HCT116 (cell line): ENCODE results near the gene EPG5. TPM values are rescaled to one million over a fixed set of nuclear protein-coding genes. Genes with fewer than 3 reads are reported as not detected.
"Not testable (repeated sequence)": the region's sequence is repeated elsewhere in the genome, so short reads cannot be mapped to it uniquely, and the experiment has no call there.

Experiments used
- ATAC-seq: fragments of 200-7000 bp; cut with Tn5 transposase; 2 replicates; pipeline ENCODE4 v1.9.1; 2020; ENCODE audit warnings: mild to moderate bottlenecking, moderate library complexity
- BruUV-seq: library from RNA; stranded (reverse); fragments of 400-500 nt; replicated peaks from 2 replicates; lab custom pipeline; 2021; lab: Mats Ljungman, UMichigan
- CTCF ChIA-PET: fragments of 300-600 bp; sonication (Branson Sonifier 250); formaldehyde crosslinking; loops from one replicate; lab custom pipeline; 2021; ENCODE audit warnings: antibody characterized with exemption; lab: Charles Lee
- POLR2A ChIA-PET: fragments of 300-600, 350-600 bp; sonication (Branson Sonifier 250); formaldehyde crosslinking; loops from one replicate; lab custom pipeline; 2021; ENCODE audit warnings: antibody characterized with exemption; lab: Charles Lee
- RAD21 ChIA-PET, 2 experiments: fragments of 300-600 bp; sonication (Branson Sonifier 250); formaldehyde crosslinking; loops; one replicate each; lab custom pipeline; 2023; ENCODE audit warnings: low total read pairs in 2 of 2; ENCODE audit not compliant: uncharacterized antibody in 2 of 2, unreplicated experiment in 2 of 2, low non-redundant PET in 1 of 2; lab: Charles Lee
- DNase-seq: peaks from one replicate; pipeline ENCODE4 v3.0.0-alpha.2; 2010; ENCODE audit warnings: low read depth, low spot score
- H2AFZ ChIP-seq: fragments of 200-600 bp; shearing (Covaris generic), sonication (generic); 2 replicates; pipeline ENCODE4 v1.6.1; 2017; ENCODE audit warnings: low read depth, mixed run types, mixed read lengths, antibody characterized with exemption, low read length; ENCODE audit not compliant: poor library complexity, severe bottlenecking
- H3K27ac ChIP-seq: 2 replicates; pipeline ENCODE4 v1.5.1; 2012; ENCODE audit warnings: low read depth, low read length
- H3K27me3 ChIP-seq: fragments of 200-600 bp; sonication (generic); 2 replicates; pipeline ENCODE4 v1.6.1; 2016; ENCODE audit warnings: mixed run types, low read length, mixed read lengths; ENCODE audit not compliant: insufficient read depth
- H3K36me3 ChIP-seq, 2 experiments: fragments of 200-500 bp in 1 of 2; fragments of 200-600 bp in 1 of 2; sonication (Bioruptor generic) in 1 of 2; sonication (generic) in 1 of 2; 2 replicates each; pipeline versions ENCODE4 v1.5.1 to v1.6.1; 2014 to 2016; ENCODE audit warnings: low read length in 2 of 2, inconsistent platforms in 1 of 2, mixed read lengths in 1 of 2, mixed run types in 1 of 2; ENCODE audit not compliant: insufficient read depth in 2 of 2, control insufficient read depth in 1 of 2
- H3K4me1 ChIP-seq, 2 experiments: fragments of 200-600 bp in 1 of 2; sonication (generic) in 1 of 2; 2 replicates each; pipeline versions ENCODE4 v1.5.1 to v1.6.1; 2012 to 2017; ENCODE audit warnings: low read length in 2 of 2, inconsistent platforms in 1 of 2, mild to moderate bottlenecking in 1 of 2, mixed read lengths in 1 of 2, mixed run types in 1 of 2, moderate library complexity in 1 of 2; ENCODE audit not compliant: insufficient read depth in 2 of 2, control insufficient read depth in 1 of 2
- H3K4me2 ChIP-seq: fragments of 200-600 bp; sonication (generic); 2 replicates; pipeline ENCODE4 v1.6.1; 2017; ENCODE audit warnings: mixed run types, low read length, mixed read lengths
- H3K4me3 ChIP-seq, 2 experiments: fragments of 200-600 bp in 1 of 2; sonication (generic) in 1 of 2; replicated peaks in 1 of 2; 2 replicates each; pipeline ENCODE4 v1.5.1; 2011 to 2016; ENCODE audit warnings: low read length in 2 of 2, control low read depth in 1 of 2, low read depth in 1 of 2, mild to moderate bottlenecking in 1 of 2, mixed read lengths in 1 of 2, mixed run types in 1 of 2
- H3K79me2 ChIP-seq: fragments of 200-600 bp; sonication (generic); 2 replicates; pipeline ENCODE4 v1.6.1; 2017; ENCODE audit warnings: mild to moderate bottlenecking, mixed run types, low read length, moderate library complexity, mixed read lengths; ENCODE audit not compliant: insufficient read depth
- H3K9ac ChIP-seq: fragments of 200-600 bp; sonication (generic); 2 replicates; pipeline ENCODE4 v1.6.1; 2016; ENCODE audit warnings: low read length, mixed read lengths
- H3K9me2 ChIP-seq: fragments of 200-600 bp; sonication (generic), shearing (Covaris generic); 2 replicates; pipeline ENCODE4 v1.6.1; 2017; ENCODE audit warnings: mixed run types, mild to moderate bottlenecking, moderate library complexity; ENCODE audit not compliant: insufficient read depth
- H3K9me3 ChIP-seq, 2 experiments: fragments of 200-500 bp in 1 of 2; fragments of 200-600 bp in 1 of 2; sonication (Bioruptor generic) in 1 of 2; sonication (generic) in 1 of 2; 2 replicates each; pipeline ENCODE4 v1.6.1; 2014 to 2017; ENCODE audit warnings: low read length in 2 of 2, mixed read lengths in 2 of 2, inconsistent platforms in 1 of 2, low read depth in 1 of 2, mild to moderate bottlenecking in 1 of 2, mixed run types in 1 of 2, moderate library complexity in 1 of 2; ENCODE audit not compliant: control insufficient read depth in 1 of 2, insufficient read depth in 1 of 2
- H4K20me1 ChIP-seq: fragments of 200-600 bp; sonication (generic), shearing (Covaris generic); 2 replicates; pipeline ENCODE4 v1.6.1; 2017; ENCODE audit warnings: mixed run types, mild to moderate bottlenecking, moderate library complexity; ENCODE audit not compliant: insufficient read depth
- CEBPB ChIP-seq: IDR thresholded peaks from 2 replicates; pipeline ENCODE4 v1.6.1; 2012; ENCODE audit warnings: low read depth
- EZH2 ChIP-seq: fragments of 200-600 bp; sonication (generic); IDR thresholded peaks from 2 replicates; pipeline ENCODE4 v1.6.1; 2017; ENCODE audit warnings: antibody characterized with exemption, mixed run types
- FOSL1 ChIP-seq: IDR thresholded peaks from 2 replicates; pipeline ENCODE4 v1.6.1; 2012; ENCODE audit warnings: low read depth
- POLR2A ChIP-seq: IDR thresholded peaks from 2 replicates; pipeline ENCODE4 v1.7.0; 2011; ENCODE audit warnings: borderline replicate concordance; ENCODE audit not compliant: insufficient read depth, insufficient read length; ENCODE audit errors: extremely low read depth
- SIN3A ChIP-seq: IDR thresholded peaks from 2 replicates; pipeline ENCODE4 v1.6.1; 2012; ENCODE audit warnings: low read depth
- SRF ChIP-seq: IDR thresholded peaks from 2 replicates; pipeline ENCODE4 v1.6.1; 2012; ENCODE audit warnings: low read depth
- ZFX ChIP-seq: fragments of 450-650 bp; IDR thresholded peaks from 2 replicates; pipeline ENCODE4 v1.6.1; 2017
- ZNF274 ChIP-seq: fragments of 200-500 bp; sonication (Bioruptor generic); IDR thresholded peaks from 2 replicates; pipeline ENCODE4 v1.6.1; 2014; ENCODE audit warnings: mild to moderate bottlenecking, low read depth, low read length, inconsistent platforms
- intact Hi-C: fragments of 100-400 bp; cut with micrococcal nuclease; formaldehyde crosslinking; loops from 2 replicates; pipeline ENCODE4 v1.10.0; 2022
- total RNA-seq: library from RNA; stranded (reverse); gene quantifications from one replicate; pipeline ENCODE4 v1.2.1, GENCODE V29; 2021; ENCODE audit not compliant: unreplicated experiment
- TF ChIP-seq, protein P1 (sequence below), 3 experiments: fragments of 200-600 bp in 1 of 3; sonication (generic) in 1 of 3; IDR thresholded peaks in 2 of 3; conservative IDR thresholded peaks in 1 of 3; 2 replicates each; pipeline ENCODE4 v1.5.1; 2012 to 2017; ENCODE audit warnings: low read depth in 2 of 3, low read length in 2 of 3, antibody characterized with exemption in 1 of 3, borderline replicate concordance in 1 of 3, control low read depth in 1 of 3, mild to moderate bottlenecking in 1 of 3, mixed read lengths in 1 of 3, mixed run types in 1 of 3, moderate library complexity in 1 of 3; ENCODE audit not compliant: insufficient read depth in 1 of 3
- TF ChIP-seq, protein P2 (sequence below): IDR thresholded peaks from 2 replicates; pipeline ENCODE4 v1.6.1; 2012
- TF ChIP-seq, protein P3 (sequence below): IDR thresholded peaks from 2 replicates; pipeline ENCODE4 v1.6.1; 2012; ENCODE audit warnings: low read depth
- TF ChIP-seq, protein P4 (sequence below): IDR thresholded peaks from 2 replicates; pipeline ENCODE4 v1.6.1; 2012

Gene EPG5
- total RNA-seq, 1 experiment from 2014 or later, result 12.9 TPM

DNA sequence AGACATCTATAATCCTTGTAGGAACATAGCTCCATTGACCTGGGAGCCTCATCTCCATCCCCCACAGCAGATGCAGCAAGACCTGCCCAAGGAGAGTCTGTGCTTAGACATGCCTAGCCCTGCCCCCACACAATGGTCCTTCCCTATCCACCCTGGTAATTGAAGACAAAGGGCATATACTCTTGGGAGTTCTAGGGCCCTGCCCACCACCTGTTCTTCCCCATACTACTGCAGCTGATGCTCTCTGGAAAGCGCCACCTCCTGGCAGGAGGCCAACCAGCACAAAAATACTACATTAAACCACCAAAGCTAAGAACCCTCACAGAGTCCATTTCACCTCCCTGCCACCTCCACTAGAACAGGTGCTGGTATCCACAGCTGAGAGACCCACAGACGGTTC, 160.0 kb downstream of the EPG5 start:
- H3K36me3 ChIP-seq, H3K9me3 ChIP-seq, H3K27ac ChIP-seq, H3K79me2 ChIP-seq, CTCF ChIA-PET, BruUV-seq, H3K9me2 ChIP-seq, DNase-seq, H4K20me1 ChIP-seq, intact Hi-C loops, H3K27me3 ChIP-seq, H2AFZ ChIP-seq, H3K4me3 ChIP-seq, ATAC-seq, H3K9ac ChIP-seq, RAD21 ChIA-PET, POLR2A ChIA-PET: not testable (repeated sequence)
- H3K4me2 ChIP-seq, result 0 out of 2 replicates have a peak overlapping the region, but pooled peaks have one; percentile 3
- H3K4me1 ChIP-seq, result peaks cover 14 to 42% of the 10 kb centered on the region in 2 experiments; a peak in 3 of 4 replicates
- TF ChIP-seq, protein P1, sequence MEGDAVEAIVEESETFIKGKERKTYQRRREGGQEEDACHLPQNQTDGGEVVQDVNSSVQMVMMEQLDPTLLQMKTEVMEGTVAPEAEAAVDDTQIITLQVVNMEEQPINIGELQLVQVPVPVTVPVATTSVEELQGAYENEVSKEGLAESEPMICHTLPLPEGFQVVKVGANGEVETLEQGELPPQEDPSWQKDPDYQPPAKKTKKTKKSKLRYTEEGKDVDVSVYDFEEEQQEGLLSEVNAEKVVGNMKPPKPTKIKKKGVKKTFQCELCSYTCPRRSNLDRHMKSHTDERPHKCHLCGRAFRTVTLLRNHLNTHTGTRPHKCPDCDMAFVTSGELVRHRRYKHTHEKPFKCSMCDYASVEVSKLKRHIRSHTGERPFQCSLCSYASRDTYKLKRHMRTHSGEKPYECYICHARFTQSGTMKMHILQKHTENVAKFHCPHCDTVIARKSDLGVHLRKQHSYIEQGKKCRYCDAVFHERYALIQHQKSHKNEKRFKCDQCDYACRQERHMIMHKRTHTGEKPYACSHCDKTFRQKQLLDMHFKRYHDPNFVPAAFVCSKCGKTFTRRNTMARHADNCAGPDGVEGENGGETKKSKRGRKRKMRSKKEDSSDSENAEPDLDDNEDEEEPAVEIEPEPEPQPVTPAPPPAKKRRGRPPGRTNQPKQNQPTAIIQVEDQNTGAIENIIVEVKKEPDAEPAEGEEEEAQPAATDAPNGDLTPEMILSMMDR (IDR thresholded peaks at IDR 0.05 in 2 of 3, conservative IDR thresholded peaks at IDR 0.05 in 1 of 3; ENCODE audit: borderline replicate concordance in 1 of 3, insufficient read depth in 1 of 3, low read depth in 2 of 3, low read length in 2 of 3), result peak in 1 of 3 experiments; percentile 28; a peak in 1 of 6 replicates

DNA sequence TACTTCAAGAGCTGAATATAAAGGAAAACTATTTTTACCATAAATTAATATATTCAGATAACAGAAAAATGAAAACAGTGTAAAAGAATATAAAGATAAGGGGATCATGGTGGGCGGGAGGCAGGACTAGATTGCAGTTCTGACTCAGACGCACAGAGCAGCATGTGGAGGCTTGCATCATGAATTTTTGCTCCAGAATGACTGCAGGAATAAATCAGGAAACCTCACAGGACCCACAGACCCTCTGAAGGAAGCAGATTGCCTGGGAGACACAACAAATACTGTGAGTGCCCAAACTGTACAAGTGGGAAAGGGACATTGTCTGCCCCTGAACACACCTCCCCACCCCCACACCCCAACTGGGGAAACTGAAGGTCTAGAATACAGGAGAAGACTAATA, 160.9 kb downstream of the EPG5 start:
- peak overlapping the region; percentile 26 for H2AFZ ChIP-seq
- no peaks in the 10 kb centered on the region for H3K79me2 ChIP-seq
- H3K9ac ChIP-seq, result no peak overlapping the region
- H3K9me3 ChIP-seq, result peaks cover 0 to 4% of the 10 kb centered on the region in 2 experiments; a peak in 1 of 4 replicates
- ChIA-PET POLR2A (interaction anchor here (0.5 kb wide), 1 partner anchor 1465 kb away, joined by 4 read pairs; no protein-coding TSS in a partner anchor), RAD21 (no interaction called here), CTCF (no interaction called here)
- peaks cover 0 to 5% of the 10 kb centered on the region in 2 experiments; a peak in 1 of 4 replicates for H3K36me3 ChIP-seq
- DNase-seq (no peak), ATAC-seq (no peak)
- H3K27ac ChIP-seq, result no peak overlapping the region
- H3K4me1 ChIP-seq, result peaks cover 14 to 52% of the 10 kb centered on the region in 2 experiments; a peak in 3 of 4 replicates
- no peaks in the 10 kb centered on the region for H3K9me2 ChIP-seq
- H3K4me2 ChIP-seq, result no peak overlapping the region
- H3K27me3 ChIP-seq, result no peaks in the 10 kb centered on the region
- intact Hi-C loops, result no loop called here
- no peak overlapping the region for H3K4me3 ChIP-seq
- H4K20me1 ChIP-seq, result no peaks in the 10 kb centered on the region
- BruUV-seq, result no TSS peak
- TF ChIP-seq, protein P2, sequence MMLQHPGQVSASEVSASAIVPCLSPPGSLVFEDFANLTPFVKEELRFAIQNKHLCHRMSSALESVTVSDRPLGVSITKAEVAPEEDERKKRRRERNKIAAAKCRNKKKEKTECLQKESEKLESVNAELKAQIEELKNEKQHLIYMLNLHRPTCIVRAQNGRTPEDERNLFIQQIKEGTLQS, result no peak
- TF ChIP-seq SRF (no peak), EZH2 (no peak), ZNF274 (no peak), FOSL1 (no peak), SIN3A (no peak), POLR2A (no peak), CEBPB (no peak), ZFX (no peak)
- TF ChIP-seq, protein P3, sequence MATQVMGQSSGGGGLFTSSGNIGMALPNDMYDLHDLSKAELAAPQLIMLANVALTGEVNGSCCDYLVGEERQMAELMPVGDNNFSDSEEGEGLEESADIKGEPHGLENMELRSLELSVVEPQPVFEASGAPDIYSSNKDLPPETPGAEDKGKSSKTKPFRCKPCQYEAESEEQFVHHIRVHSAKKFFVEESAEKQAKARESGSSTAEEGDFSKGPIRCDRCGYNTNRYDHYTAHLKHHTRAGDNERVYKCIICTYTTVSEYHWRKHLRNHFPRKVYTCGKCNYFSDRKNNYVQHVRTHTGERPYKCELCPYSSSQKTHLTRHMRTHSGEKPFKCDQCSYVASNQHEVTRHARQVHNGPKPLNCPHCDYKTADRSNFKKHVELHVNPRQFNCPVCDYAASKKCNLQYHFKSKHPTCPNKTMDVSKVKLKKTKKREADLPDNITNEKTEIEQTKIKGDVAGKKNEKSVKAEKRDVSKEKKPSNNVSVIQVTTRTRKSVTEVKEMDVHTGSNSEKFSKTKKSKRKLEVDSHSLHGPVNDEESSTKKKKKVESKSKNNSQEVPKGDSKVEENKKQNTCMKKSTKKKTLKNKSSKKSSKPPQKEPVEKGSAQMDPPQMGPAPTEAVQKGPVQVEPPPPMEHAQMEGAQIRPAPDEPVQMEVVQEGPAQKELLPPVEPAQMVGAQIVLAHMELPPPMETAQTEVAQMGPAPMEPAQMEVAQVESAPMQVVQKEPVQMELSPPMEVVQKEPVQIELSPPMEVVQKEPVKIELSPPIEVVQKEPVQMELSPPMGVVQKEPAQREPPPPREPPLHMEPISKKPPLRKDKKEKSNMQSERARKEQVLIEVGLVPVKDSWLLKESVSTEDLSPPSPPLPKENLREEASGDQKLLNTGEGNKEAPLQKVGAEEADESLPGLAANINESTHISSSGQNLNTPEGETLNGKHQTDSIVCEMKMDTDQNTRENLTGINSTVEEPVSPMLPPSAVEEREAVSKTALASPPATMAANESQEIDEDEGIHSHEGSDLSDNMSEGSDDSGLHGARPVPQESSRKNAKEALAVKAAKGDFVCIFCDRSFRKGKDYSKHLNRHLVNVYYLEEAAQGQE, result no peak
- TF ChIP-seq, protein P4, sequence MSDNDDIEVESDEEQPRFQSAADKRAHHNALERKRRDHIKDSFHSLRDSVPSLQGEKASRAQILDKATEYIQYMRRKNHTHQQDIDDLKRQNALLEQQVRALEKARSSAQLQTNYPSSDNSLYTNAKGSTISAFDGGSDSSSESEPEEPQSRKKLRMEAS, result no peak
